ENCODE results near the gene AKAP13. TPM values are rescaled to one million over a fixed set of nuclear protein-coding genes. Genes with fewer than 3 reads are reported as not detected.
A peak's percentile ranks its signal among the peaks of the same experiment; 100 is the strongest.
"Not testable (repeated sequence)": the region's sequence is repeated elsewhere in the genome, so short reads cannot be mapped to it uniquely, and the experiment has no call there.

The AKAP13 gene
- total RNA-seq, 1 experiment from 2014 or later: 42.8 TPM

DNA sequence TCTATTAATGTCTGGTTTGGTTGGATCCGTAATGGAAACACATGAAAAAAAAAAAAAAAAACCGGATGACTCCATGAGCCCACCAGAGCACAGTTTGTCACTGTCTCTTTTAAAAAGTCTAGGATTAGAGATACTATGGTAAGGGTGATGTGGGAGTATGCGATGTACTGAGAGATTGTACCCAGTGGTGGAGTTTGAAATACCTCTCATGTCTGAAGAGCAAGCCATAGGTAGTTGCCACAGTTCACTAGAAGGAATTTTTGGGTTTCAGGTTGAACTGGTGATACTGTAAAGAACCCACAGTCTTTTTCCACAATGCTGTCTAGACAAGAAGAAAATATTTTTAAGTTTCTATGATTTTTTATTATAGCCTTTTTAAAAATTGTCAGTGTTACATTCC is 281.5 kb downstream of the AKAP13 start:
- no peak for DNase-seq (ENCODE audit: low read depth)

DNA sequence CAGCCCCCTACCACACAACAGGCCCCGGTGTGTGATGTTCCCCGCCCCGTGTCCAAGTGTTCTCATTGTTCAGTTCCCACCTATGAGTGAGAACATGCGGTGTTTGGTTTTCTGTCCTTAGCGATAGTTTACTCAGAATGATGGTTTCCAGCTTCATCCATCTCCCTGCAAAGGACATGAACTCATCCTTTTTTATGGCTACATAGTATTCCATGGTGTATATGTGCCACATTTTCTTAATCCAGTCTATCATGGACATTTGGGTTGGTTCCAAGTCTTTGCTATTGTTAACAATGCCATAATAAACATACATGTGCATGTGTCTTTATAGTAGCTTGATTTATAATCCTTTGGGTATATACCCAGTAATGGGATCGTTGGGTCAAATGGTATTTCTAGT is 285.3 kb downstream of the AKAP13 start:
- not testable (repeated sequence) for DNase-seq (ENCODE audit: low read depth)

DNA sequence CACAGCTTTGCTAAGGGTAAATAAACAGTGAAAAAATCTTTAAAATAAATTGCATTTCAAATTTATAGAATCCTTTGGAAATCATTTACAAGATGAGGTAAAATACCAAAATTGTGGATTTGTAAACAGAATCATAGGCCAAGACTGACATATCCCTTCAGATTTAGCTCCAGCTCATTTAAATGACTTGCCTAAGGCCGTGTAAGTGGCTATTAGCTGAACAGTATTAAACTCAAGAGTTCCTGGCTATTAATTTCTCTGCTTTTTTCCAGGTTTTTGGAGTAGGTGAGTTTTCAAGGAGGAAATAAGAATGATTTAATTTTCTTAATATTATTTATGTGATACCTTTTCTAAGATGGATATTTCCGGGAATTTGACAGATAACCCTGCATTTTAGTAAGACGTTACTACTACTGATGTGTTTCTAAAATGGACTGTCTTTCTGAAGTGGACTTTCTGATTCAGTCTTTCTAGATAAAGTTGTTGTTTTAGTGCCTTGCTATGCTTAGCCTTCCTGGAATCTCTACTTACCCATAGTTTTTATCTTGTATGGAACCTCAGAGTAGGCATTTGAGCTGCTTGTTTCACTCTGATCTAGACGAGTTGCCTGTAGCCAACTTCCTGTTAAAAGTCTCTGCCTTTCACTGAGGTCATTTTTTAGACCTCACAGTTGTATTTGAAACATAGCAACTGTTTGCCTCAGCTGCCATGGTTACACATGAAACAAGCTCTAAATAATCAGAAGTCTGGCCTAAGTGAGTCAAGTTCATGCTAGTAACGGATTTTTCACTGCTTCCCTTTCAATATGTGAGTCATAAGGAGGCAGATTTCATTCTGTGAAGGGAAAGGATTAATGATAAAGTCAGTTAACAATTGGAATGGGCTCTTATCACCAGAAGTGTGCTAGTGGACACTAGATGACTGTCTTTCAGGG is 287.4 kb downstream of the AKAP13 start:
- peak; percentile 99 for DNase-seq (ENCODE audit: low read depth)

DNA sequence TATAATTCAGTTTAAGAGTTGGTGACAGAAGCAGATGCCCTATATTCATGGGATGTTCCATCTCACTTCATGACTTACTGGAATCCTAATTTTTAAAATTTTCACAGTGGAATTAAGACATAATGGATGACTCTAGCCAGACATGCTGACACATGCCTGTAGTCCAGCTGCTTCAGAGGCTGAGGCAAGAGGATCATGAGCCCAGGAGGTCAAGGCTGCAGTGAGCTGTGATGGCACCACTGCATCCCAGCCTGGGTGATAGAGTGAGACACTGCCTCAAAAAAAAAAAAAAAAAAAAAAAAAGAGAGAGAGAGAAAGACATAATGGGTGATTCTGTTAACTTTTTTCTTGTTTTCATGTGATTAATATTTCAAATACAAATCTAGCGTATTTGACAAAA is 290.8 kb downstream of the AKAP13 start:
- DNase-seq (ENCODE audit: low read depth): no peak

DNA sequence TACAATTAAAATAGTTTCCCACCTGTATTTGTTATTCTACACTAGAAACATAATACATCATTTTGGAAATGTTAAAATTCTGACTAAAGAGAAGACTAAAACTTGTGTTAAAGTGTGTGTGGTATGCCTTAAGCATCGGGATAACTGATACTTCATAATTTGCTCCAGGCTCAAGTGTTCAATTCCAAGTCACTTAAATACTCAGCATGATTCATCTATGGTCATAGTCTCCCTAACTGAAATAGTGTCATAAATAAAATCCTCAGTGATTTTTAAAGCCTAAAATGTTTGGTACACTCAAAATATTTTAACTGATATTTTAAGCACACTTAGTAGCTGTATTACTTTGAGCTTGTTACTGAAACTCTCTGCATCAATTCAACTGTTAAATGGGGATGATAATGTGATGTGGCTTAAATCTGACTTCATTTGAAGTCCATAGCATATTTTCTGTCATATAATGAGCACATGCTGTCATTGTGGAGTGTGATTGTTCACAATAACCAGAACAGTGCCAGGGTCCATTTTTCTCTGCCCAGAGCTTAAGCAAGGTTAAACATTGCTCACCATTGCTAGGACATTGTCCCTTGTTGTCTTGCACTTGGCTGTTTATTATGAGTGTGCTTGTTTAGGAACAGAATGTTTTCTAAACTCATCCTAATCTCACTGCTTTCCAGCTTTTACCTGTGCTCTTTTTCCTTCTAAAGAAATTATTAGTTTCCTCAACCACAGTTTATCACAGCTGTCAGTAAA is 292.1 kb downstream of the AKAP13 start:
- no peak for DNase-seq (ENCODE audit: low read depth)

DNA sequence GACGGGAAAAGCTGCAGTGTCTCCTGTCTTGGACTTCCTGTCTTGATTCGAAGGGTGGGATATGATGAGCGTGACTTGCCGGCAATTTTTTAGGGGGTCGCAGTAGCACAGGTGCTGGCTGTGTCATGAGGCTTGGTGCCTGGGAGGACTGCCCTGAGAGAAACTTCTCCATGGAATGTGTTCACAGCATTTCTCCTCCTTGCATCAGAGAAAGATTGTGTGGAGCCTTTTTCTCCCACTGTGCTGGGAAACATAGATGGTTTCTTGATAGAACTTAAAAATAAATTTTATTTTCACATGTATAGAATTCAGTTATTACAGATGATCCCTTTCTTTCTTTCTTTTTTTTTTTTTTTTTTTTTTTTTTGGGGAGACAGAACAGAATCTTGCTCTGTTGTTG is 292.9 kb downstream of the AKAP13 start:
- DNase-seq (ENCODE audit: low read depth): no peak

DNA sequence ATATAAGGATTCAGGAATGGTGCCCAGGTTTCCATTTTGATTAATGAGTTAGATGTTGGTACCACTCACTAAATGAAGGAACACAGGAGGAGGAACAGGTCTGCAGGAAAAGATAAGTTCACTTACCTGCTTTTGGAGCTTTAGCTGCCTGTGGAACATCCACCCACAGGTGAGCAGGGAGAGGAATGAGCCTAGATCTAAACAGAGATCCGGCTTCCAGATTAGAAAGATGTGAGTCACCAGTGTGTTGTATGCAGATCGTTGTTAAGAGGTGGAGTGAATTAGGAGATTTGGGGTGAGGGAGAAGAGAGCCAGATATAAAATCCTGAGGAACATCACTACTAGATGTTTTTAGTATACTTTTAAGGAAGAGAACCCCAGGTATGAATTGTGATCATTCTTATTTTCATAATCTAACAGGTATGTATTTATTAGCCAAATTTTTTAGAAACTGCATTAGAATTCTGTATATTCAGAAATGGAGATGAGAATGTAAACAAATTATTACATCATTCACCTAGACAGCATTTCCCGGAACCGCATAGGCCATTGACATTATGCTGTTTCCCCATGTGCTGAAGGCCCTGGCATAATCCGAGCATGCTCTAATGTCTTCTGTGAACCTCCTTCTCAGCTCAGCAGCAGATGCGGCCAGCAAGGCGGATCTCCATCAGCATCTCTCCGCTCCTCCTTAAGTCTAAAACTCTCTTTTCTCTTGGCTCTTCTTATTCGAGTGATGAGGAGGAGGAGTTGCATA is 296.1 kb downstream of the AKAP13 start:
- DNase-seq (ENCODE audit: low read depth): peak; percentile 7

DNA sequence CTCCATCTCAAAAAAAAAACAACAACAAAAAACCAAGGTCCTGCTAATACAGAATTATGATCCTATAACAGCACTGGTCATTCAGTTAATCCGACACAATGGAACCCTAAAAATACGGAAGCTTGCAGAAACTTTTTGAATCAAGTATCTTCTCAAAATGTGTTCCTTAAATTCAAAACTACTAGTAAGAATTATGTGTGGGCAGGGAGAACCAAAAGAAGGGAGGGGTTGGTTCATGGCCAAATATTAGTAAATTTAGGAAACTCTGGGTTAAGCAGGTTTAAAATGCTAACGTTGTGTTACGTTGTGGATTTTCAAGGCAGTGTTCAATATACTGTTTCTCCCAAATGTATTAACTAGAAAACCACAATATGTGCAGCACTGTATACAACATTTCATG is 298.8 kb downstream of the AKAP13 start:
- DNase-seq (ENCODE audit: low read depth): no peak

DNA sequence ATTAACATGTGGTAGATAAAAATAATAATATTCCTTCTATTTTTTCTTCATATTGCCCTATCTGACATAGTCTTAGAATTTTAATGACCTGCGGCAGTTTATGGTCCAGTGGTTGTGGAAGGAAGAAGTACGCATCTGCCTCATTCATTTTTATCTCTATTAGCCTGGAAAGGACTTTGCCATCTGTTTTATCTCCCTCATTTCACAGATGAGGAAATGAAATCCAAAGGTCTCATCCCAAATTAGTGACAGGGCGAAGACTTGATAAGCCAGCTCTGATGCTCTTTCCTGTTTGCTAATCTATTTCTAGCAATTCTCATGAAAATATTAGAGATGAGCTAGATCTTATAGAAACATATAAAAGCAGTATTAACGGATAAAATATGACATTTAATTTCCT is 301.0 kb downstream of the AKAP13 start:
- no peak for DNase-seq (ENCODE audit: low read depth)

DNA sequence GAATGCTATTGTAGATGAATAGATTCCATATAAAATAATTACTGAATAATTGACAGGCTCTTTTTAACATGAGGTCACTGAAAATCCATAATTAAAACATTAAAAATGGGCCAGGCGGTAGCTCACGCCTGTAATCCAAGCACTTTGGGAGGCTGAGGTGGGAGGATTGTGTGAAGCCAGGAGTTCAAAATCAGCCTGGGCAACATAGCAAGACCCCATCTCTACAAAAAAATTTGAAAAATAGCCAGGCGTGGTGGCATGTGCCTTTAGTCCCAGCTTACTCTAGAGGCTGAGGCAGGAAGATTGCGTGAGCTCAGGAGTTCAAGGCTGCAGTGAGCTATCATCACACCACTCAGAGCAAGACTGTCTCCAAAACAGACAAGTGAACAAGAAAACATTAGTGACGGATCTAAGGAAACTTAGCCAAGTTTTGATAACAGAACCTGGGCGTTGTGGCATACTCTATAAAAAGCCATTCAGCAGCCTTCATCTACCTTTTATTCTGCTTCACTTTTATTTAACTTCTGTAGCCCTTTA is 303.8 kb downstream of the AKAP13 start:
- DNase-seq (ENCODE audit: low read depth): no peak

DNA sequence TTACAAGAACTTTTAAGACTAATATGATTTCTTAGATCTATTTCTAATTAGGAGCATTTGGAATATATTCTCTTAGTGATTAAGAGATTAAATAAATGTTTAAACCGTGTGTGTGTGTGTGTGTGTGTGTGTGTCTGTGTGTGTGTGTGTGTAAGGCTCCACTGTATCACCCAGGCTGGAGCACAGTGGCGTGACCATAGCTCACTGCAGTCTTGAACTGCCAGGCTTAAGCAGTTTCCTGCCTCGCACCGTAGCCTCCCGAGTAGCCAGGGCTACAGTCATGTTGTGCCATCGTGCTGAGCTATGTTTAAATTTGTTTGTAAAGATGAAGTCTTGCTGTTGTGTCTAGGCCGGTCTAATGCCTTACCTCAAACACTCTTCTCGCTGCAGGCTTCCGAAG is 305.0 kb downstream of the AKAP13 start:
- DNase-seq (ENCODE audit: low read depth): no peak

DNA sequence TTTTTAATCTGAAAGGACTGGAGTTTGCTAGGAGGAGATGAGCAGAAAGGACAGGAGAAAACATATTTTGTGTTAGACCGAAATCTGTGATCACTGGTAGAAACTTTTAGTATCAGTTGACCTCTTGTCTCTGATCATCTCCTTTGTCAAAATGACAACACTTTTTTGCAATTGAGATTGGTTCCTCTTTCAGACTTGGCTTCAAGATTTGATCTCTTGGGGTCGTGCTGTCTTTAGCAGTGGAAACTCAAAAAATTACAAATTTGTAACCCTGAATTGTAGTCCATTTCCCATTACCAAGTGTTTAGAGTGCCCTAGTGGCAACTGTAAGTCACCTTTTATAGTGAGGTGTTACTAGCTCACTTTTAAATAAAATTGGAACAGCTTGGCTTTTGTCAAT is 306.9 kb downstream of the AKAP13 start:
- DNase-seq (ENCODE audit: low read depth): no peak

DNA sequence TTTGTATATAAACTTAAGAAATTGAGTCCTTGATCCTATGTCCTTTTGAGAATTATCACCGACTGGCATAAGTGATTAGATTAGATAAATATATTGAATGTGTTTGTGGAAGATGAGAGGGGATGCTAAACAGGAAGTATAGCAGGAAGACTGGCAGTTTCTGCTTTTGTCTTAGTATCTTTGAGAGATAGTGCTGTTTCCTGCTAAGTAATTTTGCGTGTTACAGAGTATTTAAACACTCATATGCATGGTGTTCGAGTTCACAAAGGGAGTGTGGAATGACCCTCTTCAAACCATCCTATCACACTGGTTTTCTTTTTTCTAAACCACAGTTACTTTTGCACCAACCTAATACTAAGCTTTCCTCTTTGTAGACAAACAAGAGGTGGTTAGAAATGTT is 308.3 kb downstream of the AKAP13 start:
- no peak for DNase-seq (ENCODE audit: low read depth)

DNA sequence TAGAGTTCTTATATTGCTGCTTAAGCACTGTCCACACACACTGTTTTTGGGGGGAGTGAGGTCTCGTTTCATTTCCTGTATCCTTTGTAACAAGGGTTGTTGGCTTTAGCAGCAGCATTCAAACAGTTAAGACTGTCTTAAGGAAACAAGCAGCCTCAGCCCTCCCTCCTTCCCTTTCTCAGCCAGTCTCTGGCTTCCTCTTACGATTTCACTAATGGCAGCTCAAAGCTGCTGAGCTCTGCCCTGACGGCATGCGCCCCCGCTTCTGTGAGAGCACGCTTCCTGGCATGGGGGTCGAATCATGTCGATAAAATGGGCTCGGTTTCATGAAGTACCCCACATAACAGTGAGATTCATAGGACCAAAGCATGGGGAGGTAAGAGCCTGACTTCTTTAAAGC is 309.3 kb downstream of the AKAP13 start:
- DNase-seq (ENCODE audit: low read depth): no peak

DNA sequence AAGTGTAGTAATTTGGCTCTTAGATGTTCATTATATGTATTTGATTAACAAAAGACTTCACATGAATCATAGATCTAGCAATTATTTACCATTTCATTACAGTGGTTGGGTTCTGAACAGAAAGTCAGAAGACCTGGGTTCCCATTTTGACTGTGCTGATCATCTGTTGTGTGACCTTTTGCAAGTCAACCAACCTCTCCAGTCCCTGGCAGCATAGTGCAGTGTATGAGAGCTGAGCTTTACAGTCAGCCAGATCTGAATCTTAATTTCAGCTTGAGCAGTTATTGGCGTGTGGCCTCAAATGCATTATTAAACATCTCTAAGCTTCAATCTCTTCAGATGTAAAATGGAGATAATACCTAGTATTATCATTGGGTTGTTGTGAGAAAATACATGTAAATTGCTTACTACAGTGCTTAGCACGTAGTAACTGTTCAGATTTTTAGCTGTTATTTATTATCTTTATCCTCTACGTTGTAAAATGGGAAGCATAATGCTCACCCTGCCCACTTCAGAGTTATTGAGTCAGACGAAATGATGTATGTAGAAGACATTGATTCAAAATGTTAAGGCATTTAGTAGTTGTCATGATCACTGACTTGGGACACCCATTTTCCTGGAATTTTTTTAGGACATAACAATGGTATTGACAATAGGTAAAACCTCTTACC is 310.3 kb downstream of the AKAP13 start:
- no peak for DNase-seq (ENCODE audit: low read depth)

DNA sequence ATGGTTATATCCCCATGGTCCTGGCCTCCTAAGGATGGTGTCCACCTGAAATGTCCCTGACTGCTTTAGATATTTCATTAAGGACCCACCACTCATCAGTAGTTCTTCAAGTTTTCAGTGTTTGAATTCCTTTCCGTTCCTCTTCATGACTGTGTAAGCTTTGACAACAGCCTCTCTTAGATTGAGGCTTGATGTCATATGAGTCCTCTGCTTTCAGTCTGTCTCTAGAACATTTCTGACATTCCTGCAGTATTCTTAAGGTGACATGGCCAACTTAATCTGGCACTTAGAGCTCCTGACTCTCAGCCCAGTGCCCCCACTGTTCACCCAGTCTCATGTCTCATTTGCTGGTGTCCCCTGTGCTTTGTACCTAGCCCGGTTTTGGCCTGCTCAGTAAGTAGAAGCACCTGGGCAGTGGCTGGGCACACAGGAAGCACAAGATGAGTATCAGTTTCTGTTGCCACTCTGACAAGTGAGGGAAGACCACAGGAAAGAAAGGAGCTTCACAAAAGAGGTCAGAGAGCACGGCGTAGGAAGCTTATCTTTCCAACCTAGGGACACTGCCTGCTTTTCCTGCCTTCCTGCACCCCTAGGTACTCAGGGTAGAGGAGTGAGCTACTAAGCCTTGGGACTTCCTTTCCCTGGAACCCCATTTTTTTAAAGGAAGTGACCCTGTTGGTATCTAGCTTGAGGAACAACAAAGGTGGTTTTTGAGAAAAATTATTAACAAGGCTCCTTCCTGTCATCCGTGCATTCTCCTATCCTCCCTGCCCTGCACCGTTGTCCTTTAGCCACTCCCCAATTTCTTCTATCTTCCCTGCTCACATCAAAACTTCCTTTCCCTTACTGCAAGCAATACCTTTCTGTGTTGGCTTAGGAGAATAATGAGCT is 311.2 kb downstream of the AKAP13 start:
- DNase-seq (ENCODE audit: low read depth): no peak

DNA sequence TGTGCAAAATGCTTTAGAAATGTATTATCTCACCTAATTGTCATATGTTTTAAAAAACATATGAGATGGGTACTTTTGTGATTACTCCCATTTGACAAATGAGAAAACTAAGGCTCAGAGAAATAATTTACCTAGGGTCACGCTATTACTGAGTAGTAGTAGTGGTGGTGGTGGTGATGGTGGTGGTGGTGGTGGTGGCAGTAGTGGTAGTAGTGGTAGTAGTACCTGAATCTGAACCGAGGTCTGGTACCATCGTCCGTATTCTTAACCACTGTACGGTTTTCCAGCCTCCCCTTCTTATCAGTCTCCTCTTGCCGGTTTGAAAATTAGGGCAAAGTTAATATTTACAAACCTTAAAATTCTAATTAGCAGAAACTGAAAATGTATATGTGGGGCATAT is 311.9 kb downstream of the AKAP13 start:
- no peak for DNase-seq (ENCODE audit: low read depth)

DNA sequence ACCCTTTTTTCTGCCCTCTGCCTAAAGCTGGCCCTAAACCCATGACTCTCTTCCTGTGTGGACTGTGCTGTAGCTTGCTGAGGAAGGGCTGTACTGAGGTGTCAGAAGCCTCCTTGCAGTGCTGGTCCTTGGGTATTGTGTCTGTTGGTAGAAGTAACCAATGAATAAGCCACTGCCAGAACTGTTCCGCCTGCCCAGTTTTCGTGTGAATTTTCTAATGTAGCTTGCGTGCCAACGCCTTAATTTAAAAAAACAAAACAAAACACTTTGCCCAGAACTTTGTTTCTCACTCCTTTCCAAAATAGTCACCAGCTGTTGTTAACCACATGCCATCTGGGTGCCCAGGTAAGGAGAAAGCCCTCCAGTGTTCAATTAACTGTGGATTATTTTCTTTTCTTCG is 312.5 kb downstream of the AKAP13 start:
- no peak for DNase-seq (ENCODE audit: low read depth)

DNA sequence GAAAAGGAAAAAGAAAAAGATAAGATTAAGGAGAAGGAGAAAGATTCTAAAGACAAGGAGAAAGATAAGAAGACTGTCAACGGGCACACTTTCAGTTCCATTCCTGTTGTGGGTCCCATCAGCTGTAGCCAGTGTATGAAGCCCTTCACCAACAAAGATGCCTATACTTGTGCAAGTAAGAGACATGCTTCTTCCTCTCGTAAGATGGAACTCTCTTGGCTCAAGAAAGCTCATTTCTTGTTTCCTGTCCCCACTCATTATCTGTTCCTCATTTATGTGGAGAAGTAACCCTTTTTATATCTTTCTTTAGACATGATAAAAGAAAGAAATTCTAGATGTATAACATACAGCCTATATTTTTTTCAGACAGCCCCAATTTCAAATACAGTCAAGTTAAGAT is 312.9 kb downstream of the AKAP13 start:
- no peak for DNase-seq (ENCODE audit: low read depth)

DNA sequence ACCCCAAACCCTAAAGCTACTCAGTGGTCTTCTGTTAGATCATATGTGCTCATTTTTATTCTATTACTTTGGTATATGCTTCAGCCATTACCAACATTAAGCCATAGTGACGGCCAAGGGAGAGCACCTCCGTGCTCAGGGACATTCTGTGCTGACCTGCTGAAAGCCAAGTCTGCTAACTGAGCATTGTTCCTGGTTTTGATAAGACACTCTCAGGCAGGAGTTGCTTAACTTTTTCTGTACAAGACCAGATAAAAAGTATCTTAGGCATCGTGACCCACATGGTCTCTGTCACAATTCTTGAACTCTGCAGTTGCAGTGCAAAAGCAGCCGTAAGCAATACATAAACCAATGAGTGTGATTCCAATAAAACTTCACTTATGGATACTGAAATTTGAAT is 313.7 kb downstream of the AKAP13 start:
- no peak for DNase-seq (ENCODE audit: low read depth)

DNA sequence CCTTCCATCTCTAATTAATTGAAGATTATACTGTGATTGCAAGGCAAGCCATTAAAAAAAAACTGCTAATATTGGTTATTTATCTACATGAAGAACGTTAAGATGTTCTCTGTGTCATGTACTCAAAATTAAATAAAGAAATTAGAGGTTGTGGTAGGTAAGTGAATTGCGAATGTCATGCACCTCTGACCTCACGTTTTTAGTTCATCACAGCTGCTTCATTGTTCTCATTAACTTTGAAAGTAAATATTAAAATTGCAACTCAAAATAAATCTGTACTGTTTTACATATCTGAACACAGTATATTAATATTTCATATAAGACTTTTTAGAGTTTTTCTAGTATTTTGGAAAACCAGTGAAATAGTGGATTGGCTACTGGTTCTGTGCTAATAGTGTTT is 320.4 kb downstream of the AKAP13 start:
- no peak for DNase-seq (ENCODE audit: low read depth)
